Thyroid gland (tissue), 4 donors: ENCODE data around the gene MGAT5B. TPM values are rescaled to one million over a fixed set of nuclear protein-coding genes. Genes with fewer than 3 reads are reported as not detected.
"Not testable (repeated sequence)": the region's sequence is repeated elsewhere in the genome, so short reads cannot be mapped to it uniquely, and the experiment has no call there.

ENCODE experiments used
- DNase-seq, 2 donors: peaks; one replicate each; pipeline ENCODE4 v3.0.0-alpha.2; 2019
- H3K27ac ChIP-seq, 3 donors: fragments of 200-600 bp; sonication (generic); 1 replicate in 2 of 3; 2 replicates in 1 of 3; pipeline ENCODE4 v1.5.1; 2016 to 2019; ENCODE audit warnings: mild to moderate bottlenecking in 1 of 3, moderate library complexity in 1 of 3
- H3K27me3 ChIP-seq: fragments of 200-600 bp; sonication (generic); one replicate; pipeline ENCODE4 v1.5.1; 2019
- H3K36me3 ChIP-seq, 2 donors: fragments of 200-600 bp; sonication (generic); one replicate each; pipeline ENCODE4 v1.5.1; 2016 to 2019
- H3K4me1 ChIP-seq, 2 donors: fragments of 200-600 bp; sonication (generic); one replicate each; pipeline ENCODE4 v1.5.1; 2017 to 2019
- H3K4me3 ChIP-seq, 3 donors: fragments of 200-600 bp; sonication (generic); replicated peaks in 1 of 3; 1 replicate in 2 of 3; 2 replicates in 1 of 3; pipeline ENCODE4 v1.5.1; 2016; ENCODE audit warnings: mild to moderate bottlenecking in 1 of 3
- H3K9me3 ChIP-seq: fragments of 200-600 bp; sonication (generic); one replicate; pipeline ENCODE4 v1.5.1; 2017
- CTCF ChIP-seq, 6 experiments: fragments of 200-600 bp in 3 of 6; fragments of 450-650 bp in 3 of 6; sonication (generic) in 3 of 6; IDR thresholded peaks; one replicate each; pipeline ENCODE4 v1.5.1; 2016 to 2019; ENCODE audit warnings: antibody characterized with exemption in 6 of 6, mild to moderate bottlenecking in 2 of 6, inconsistent platforms in 1 of 6, moderate library complexity in 1 of 6
- POLR2A ChIP-seq, 2 donors: fragments of 450-650 bp; IDR thresholded peaks; one replicate each; pipeline ENCODE4 v1.6.1; 2017; ENCODE audit warnings: antibody characterized with exemption in 2 of 2, mild to moderate bottlenecking in 2 of 2, moderate library complexity in 1 of 2
- WGBS, 2 donors: methylation state at CpG; one replicate each; pipeline ENCODE4 v1.1.5; 2017; 5-methylcytosine and 5-hydroxymethylcytosine counted together
- intact Hi-C: fragments of 100-400 bp; cut with DNase I; formaldehyde crosslinking; loops from one replicate; pipeline ENCODE4 v1.15.1; 2023
- total RNA-seq, 4 donors: library from RNA; depleted of rRNA; stranded (reverse); fragments of >200 nt; gene quantifications; one replicate each; pipeline ENCODE4 v1.2.3, GENCODE V29; 2016

The MGAT5B gene
- total RNA-seq, 4 donors from 2014 or later = 0.22 to 7.4 (median 0.73) TPM; not detected in 1

GRCh38 chr17:76833747-76834146, 34.5 kb upstream of the MGAT5B start:
- TF ChIP-seq POLR2A (IDR thresholded peaks at IDR 0.05) (no peak), CTCF (IDR thresholded peaks at IDR 0.05) (no peak)
- DNase-seq = no peak
- Histone ChIP-seq H3K4me1 (no peaks in the 10 kb centered on the region), H3K4me3 (no peak overlapping the region), H3K36me3 (no peaks in the 10 kb centered on the region), H3K9me3 (no peaks in the 10 kb centered on the region), H3K27me3 (no peaks in the 10 kb centered on the region), H3K27ac (no peak overlapping the region)
- intact Hi-C loops = no loop called here
- 89 to 100% methylated on average over 4 of the region's 4 CpGs for WGBS, 2 donors

GRCh38 chr17:76834870-76835269, 33.3 kb upstream of the MGAT5B start:
- H3K36me3 ChIP-seq = no peaks in the 10 kb centered on the region
- H3K4me3 ChIP-seq = no peak overlapping the region
- H3K27ac ChIP-seq = no peak overlapping the region
- no peaks in the 10 kb centered on the region for H3K27me3 ChIP-seq
- no peaks in the 10 kb centered on the region for H3K9me3 ChIP-seq
- DNase-seq = no peak
- 55 to 69% methylated on average over 9 of the region's 9 CpGs for WGBS, 2 donors
- intact Hi-C loops = no loop called here
- H3K4me1 ChIP-seq = peaks cover 0 to 6% of the 10 kb centered on the region in 2 donors
- TF ChIP-seq POLR2A (IDR thresholded peaks at IDR 0.05) = no peak
- TF ChIP-seq CTCF (IDR thresholded peaks at IDR 0.05) = no peak

GRCh38 chr17:76840443-76840767, 27.8 kb upstream of the MGAT5B start:
- Histone ChIP-seq H3K9me3 (no peaks in the 10 kb centered on the region), H3K4me1 (peaks cover 0 to 9% of the 10 kb centered on the region in 2 donors), H3K27me3 (peaks cover 7% of the 10 kb centered on the region), H3K36me3 (no peaks in the 10 kb centered on the region), H3K4me3 (no peak overlapping the region), H3K27ac (no peak overlapping the region)
- WGBS, 2 donors = 35% methylated on average over 3 of the region's 3 CpGs
- intact Hi-C loops = no loop called here
- DNase-seq = no peak
- TF ChIP-seq POLR2A (IDR thresholded peaks at IDR 0.05) = no peak

GRCh38 chr17:76840884-76841775, 27.1 kb upstream of the MGAT5B start:
- peaks cover 7% of the 10 kb centered on the region for H3K27me3 ChIP-seq
- WGBS, 2 donors = 18 to 30% methylated on average over 6 to 8 of the region's 8 CpGs
- H3K9me3 ChIP-seq = no peaks in the 10 kb centered on the region

GRCh38 chr17:76841776-76842405, 26.3 kb upstream of the MGAT5B start:
- TF ChIP-seq POLR2A (IDR thresholded peaks at IDR 0.05) (no peak), CTCF (IDR thresholded peaks at IDR 0.05) (no peak)
- Histone ChIP-seq H3K9me3 (no peaks in the 10 kb centered on the region), H3K4me3 (no peak overlapping the region), H3K27me3 (peaks cover 7% of the 10 kb centered on the region), H3K27ac (no peak overlapping the region), H3K36me3 (no peaks in the 10 kb centered on the region), H3K4me1 (peaks cover 0 to 9% of the 10 kb centered on the region in 2 donors)
- DNase-seq = no peak
- 11 to 14% methylated on average over 5 to 8 of the region's 10 CpGs for WGBS, 2 donors
- intact Hi-C loops = no loop called here

More at GRCh38 chr17:76840884-76841775, 27.1 kb upstream of the MGAT5B start:
- no peak overlapping the region for H3K4me3 ChIP-seq
- H3K4me1 ChIP-seq = peaks cover 0 to 9% of the 10 kb centered on the region in 2 donors
- H3K27ac ChIP-seq = no peak overlapping the region
- intact Hi-C loops = no loop called here
- no peak for DNase-seq
- H3K36me3 ChIP-seq = no peaks in the 10 kb centered on the region
- TF ChIP-seq POLR2A (IDR thresholded peaks at IDR 0.05) = no peak
- no peak for TF ChIP-seq CTCF (IDR thresholded peaks at IDR 0.05)

- H3K36me3 ChIP-seq, H3K4me3 ChIP-seq, H3K27ac ChIP-seq, DNase-seq, H3K27me3 ChIP-seq, H3K9me3 ChIP-seq, intact Hi-C loops, H3K4me1 ChIP-seq: not testable (repeated sequence)
- WGBS, 2 donors = 95 to 96% methylated on average over 6 of the region's 6 CpGs
Measured at GRCh38 chr17:76843068-76843467, 25.1 kb upstream of the MGAT5B start.
